BLaER1 treated with 17β-estradiol and CSF1 and Interleukin-3, amounts not matched to agents 10 nM and 100 nM (cell line): ENCODE data around the gene SLX4.
A peak's percentile ranks its signal among the peaks of the same experiment; 100 is the strongest.
"Not testable (repeated sequence)": the region's sequence is repeated elsewhere in the genome, so short reads cannot be mapped to it uniquely, and the experiment has no call there.

Experiments used
- H3K27ac ChIP-seq, 11 experiments: shearing (Covaris generic); formaldehyde crosslinking; 2 replicates each; pipeline ENCODE4 v1.8.1; 2022
- H3K27me3 ChIP-seq, 11 experiments: shearing (Covaris generic); formaldehyde crosslinking; 2 replicates each; pipeline ENCODE4 v1.8.1; 2022
- H3K36me3 ChIP-seq, 11 experiments: shearing (Covaris generic); formaldehyde crosslinking; 2 replicates each; pipeline ENCODE4 v1.8.1; 2022
- H3K4me1 ChIP-seq, 10 experiments: shearing (Covaris generic); formaldehyde crosslinking; 2 replicates each; pipeline ENCODE4 v1.8.1; 2022
- H3K4me2 ChIP-seq, 11 experiments: shearing (Covaris generic); formaldehyde crosslinking; 2 replicates each; pipeline ENCODE4 v1.8.1; 2022
- H3K4me3 ChIP-seq, 10 experiments: shearing (Covaris generic); formaldehyde crosslinking; 2 replicates each; pipeline ENCODE4 v1.8.1; 2022
- H3K9ac ChIP-seq, 11 experiments: shearing (Covaris generic); formaldehyde crosslinking; 2 replicates each; pipeline ENCODE4 v1.8.1; 2022
- H3K9me3 ChIP-seq, 11 experiments: shearing (Covaris generic); formaldehyde crosslinking; replicated peaks in 1 of 11; 2 replicates each; pipeline ENCODE4 v1.8.1; 2022
- H4K20me1 ChIP-seq, 11 experiments: shearing (Covaris generic); formaldehyde crosslinking; 2 replicates each; pipeline ENCODE4 v1.8.1; 2022
- Cebpa-rat ChIP-seq, 11 experiments: shearing (Covaris generic); IDR thresholded peaks; 2 replicates each; pipeline ENCODE4 v1.8.1; 2022

Gene SLX4

DNA sequence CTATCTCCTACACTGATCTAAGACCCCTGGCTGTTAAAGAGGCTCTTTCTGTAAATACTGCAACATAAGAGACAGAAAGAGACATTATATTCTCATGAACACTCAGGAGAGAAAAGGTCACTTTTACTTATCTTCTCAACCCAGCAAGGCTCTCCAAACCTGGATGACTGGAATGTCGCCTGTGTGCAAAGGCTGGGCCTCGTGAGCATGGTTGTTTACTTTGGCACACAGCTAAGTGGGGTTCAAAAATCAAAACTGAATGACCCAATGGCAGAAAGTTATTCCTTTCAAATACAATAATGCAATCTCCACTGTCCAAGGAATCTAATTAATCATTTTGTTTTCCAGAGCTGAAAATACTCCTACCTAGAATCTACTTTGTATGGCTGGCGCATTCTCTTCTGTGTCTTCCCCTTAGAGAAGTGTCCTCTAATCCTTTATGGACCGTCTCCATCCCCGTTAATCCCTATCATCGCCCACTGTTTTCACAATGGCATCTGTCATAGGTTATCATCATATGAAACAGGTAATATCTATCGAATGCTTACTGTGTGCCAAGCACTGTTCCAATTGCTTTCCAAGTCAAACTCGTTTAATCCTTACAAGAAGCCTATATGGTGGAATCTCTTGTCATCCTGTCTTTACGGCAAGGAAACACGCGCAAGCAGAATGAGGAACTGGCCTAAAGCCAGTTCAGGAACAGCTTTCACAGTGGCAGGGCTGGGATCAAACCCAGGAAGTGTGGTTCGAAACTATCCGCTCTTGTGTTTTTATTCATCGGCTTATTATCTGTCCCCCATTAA lies 1.3 kb downstream of the SLX4 start:
- Histone ChIP-seq H3K36me3 (peaks cover 1 to 40% (median 13%) of the 10 kb centered on the region in 11 experiments; a peak in 14 of 22 replicates), H3K9ac (peak overlapping the region; percentile 84 to 93 (median 90)), H3K4me2 (peak overlapping the region; percentile 84 to 98 (median 94)), H4K20me1 (no peaks in the 10 kb centered on the region), H3K4me3 (peak overlapping the region; percentile 77 to 99 (median 98)), H3K27me3 (no peaks in the 10 kb centered on the region), H3K4me1 (peaks cover 39 to 55% (median 45%) of the 10 kb centered on the region in 10 experiments), H3K9me3 (no peaks in the 10 kb centered on the region), H3K27ac (peak overlapping the region in 5 of 11 experiments; percentile 79 to 88 (median 84); a peak in 7 of 22 replicates)
- no peak for TF ChIP-seq Cebpa-rat (IDR thresholded peaks at IDR 0.05)

- H3K4me2 ChIP-seq, H3K27ac ChIP-seq, H4K20me1 ChIP-seq, H3K27me3 ChIP-seq, H3K9ac ChIP-seq, H3K4me3 ChIP-seq, H3K9me3 ChIP-seq: not testable (repeated sequence)
- Histone ChIP-seq H3K36me3 (peaks cover 6 to 41% (median 18%) of the 10 kb centered on the region in 11 experiments; a peak in 17 of 22 replicates), H3K4me1 (peaks cover 36 to 51% (median 42%) of the 10 kb centered on the region in 10 experiments)
Observed at GRCh38 chr16:3608976-3609375, 2.4 kb downstream of the SLX4 start.

GRCh38 chr16:3608069-3608468 lies 3.3 kb downstream of the SLX4 start:
- Histone ChIP-seq H3K27me3 (no peaks in the 10 kb centered on the region), H3K9ac (peak overlapping the region in 1 of 11 experiments; percentile 45; a peak in 1 of 22 replicates), H3K9me3 (no peaks in the 10 kb centered on the region), H3K4me2 (peak overlapping the region in 2 of 11 experiments; percentile 37 to 39; a peak in 2 of 22 replicates), H4K20me1 (no peaks in the 10 kb centered on the region), H3K4me3 (no peak overlapping the region), H3K36me3 (peaks cover 14 to 50% (median 27%) of the 10 kb centered on the region in 11 experiments; a peak in 20 of 22 replicates), H3K4me1 (peaks cover 27 to 43% (median 36%) of the 10 kb centered on the region in 10 experiments), H3K27ac (no peak overlapping the region)
- TF ChIP-seq Cebpa-rat (IDR thresholded peaks at IDR 0.05): no peak

- Histone ChIP-seq H3K27me3 (no peaks in the 10 kb centered on the region), H4K20me1 (no peaks in the 10 kb centered on the region), H3K9me3 (no peaks in the 10 kb centered on the region), H3K9ac (peak overlapping the region in 1 of 11 experiments; percentile 45; a peak in 1 of 22 replicates), H3K4me2 (peak overlapping the region in 9 of 11 experiments; percentile 13 to 49 (median 39); a peak in 11 of 22 replicates), H3K4me3 (no peak overlapping the region), H3K27ac (no peak overlapping the region), H3K36me3 (peaks cover 19 to 54% (median 31%) of the 10 kb centered on the region in 11 experiments; a peak in 20 of 22 replicates), H3K4me1 (peaks cover 23 to 38% (median 32%) of the 10 kb centered on the region in 10 experiments)
- no peak for TF ChIP-seq Cebpa-rat (IDR thresholded peaks at IDR 0.05)
Observed at GRCh38 chr16:3607634-3608033, 3.8 kb downstream of the SLX4 start.

- Histone ChIP-seq H3K4me1 (peaks cover 18 to 33% (median 28%) of the 10 kb centered on the region in 10 experiments), H3K27me3 (no peaks in the 10 kb centered on the region), H3K9me3 (no peaks in the 10 kb centered on the region), H3K27ac (no peak overlapping the region), H4K20me1 (no peaks in the 10 kb centered on the region), H3K4me3 (no peak overlapping the region), H3K4me2 (peak overlapping the region in 9 of 11 experiments; percentile 13 to 49 (median 39); a peak in 12 of 22 replicates), H3K36me3 (peaks cover 23 to 59% (median 34%) of the 10 kb centered on the region in 11 experiments; a peak in 21 of 22 replicates), H3K9ac (peak overlapping the region in 1 of 11 experiments; percentile 45; a peak in 1 of 22 replicates)
- no peak for TF ChIP-seq Cebpa-rat (IDR thresholded peaks at IDR 0.05)
Observed at GRCh38 chr16:3607161-3607560, 4.2 kb downstream of the SLX4 start.

- H3K9ac ChIP-seq: no peak overlapping the region
- H3K36me3 ChIP-seq: peaks cover 31 to 66% (median 41%) of the 10 kb centered on the region in 11 experiments
Observed at GRCh38 chr16:3606441-3606840, 5.0 kb downstream of the SLX4 start.

GRCh38 chr16:3602320-3602653 lies 9.1 kb downstream of the SLX4 start:
- peaks cover 56 to 95% (median 72%) of the 10 kb centered on the region in 11 experiments for H3K36me3 ChIP-seq

More at GRCh38 chr16:3606441-3606840, 5.0 kb downstream of the SLX4 start:
- Histone ChIP-seq H3K4me1 (peaks cover 18 to 32% (median 27%) of the 10 kb centered on the region in 10 experiments), H4K20me1 (no peaks in the 10 kb centered on the region), H3K27me3 (no peaks in the 10 kb centered on the region), H3K4me3 (no peak overlapping the region), H3K4me2 (peak overlapping the region in 9 of 11 experiments; percentile 10 to 49 (median 30); a peak in 11 of 22 replicates), H3K27ac (no peak overlapping the region), H3K9me3 (no peaks in the 10 kb centered on the region)
- no peak for TF ChIP-seq Cebpa-rat (IDR thresholded peaks at IDR 0.05)

GRCh38 chr16:3601614-3602319 lies 9.6 kb downstream of the SLX4 start:
- H3K27ac ChIP-seq: no peak overlapping the region
- peaks cover 56 to 100% (median 72%) of the 10 kb centered on the region in 11 experiments for H3K36me3 ChIP-seq
- H3K9ac ChIP-seq: no peak overlapping the region
- no peaks in the 10 kb centered on the region for H4K20me1 ChIP-seq
- H3K27me3 ChIP-seq: no peaks in the 10 kb centered on the region
- no peak overlapping the region for H3K4me3 ChIP-seq
- TF ChIP-seq Cebpa-rat (IDR thresholded peaks at IDR 0.05): no peak
- no peak overlapping the region for H3K4me2 ChIP-seq
- H3K4me1 ChIP-seq: peaks cover 8 to 23% (median 16%) of the 10 kb centered on the region in 10 experiments
- peaks cover 15 to 24% (median 20%) of the 10 kb centered on the region in 11 experiments for H3K9me3 ChIP-seq

More at GRCh38 chr16:3602320-3602653, 9.1 kb downstream of the SLX4 start:
- H3K9ac ChIP-seq: no peak overlapping the region
- peaks cover 12 to 23% (median 16%) of the 10 kb centered on the region in 10 experiments for H3K4me1 ChIP-seq
- H4K20me1 ChIP-seq: no peaks in the 10 kb centered on the region
- H3K4me3 ChIP-seq: no peak overlapping the region
- no peak for TF ChIP-seq Cebpa-rat (IDR thresholded peaks at IDR 0.05)
- peaks cover 15 to 24% (median 20%) of the 10 kb centered on the region in 11 experiments for H3K9me3 ChIP-seq
- H3K27me3 ChIP-seq: no peaks in the 10 kb centered on the region
- no peak overlapping the region for H3K4me2 ChIP-seq
- no peak overlapping the region for H3K27ac ChIP-seq

DNA sequence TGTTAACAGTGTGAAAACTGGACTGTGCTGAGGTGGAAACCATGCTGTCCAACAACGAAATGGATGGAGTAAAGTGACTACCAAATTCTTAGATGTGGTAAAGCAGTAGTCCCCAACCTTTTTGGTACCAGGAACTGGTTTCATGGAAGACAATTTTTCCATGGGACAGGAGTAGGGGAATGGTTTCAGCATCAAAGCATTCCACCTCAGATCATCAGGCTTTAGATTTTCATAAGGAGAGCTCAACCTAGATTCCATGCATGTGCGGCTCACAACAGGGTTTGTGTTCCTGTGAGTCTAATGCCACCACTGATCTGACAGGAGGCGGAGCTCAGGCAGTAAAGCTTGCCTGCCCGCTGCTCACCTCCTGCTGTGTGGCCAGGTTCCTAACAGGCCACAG lies 11.5 kb downstream of the SLX4 start:
- H3K9me3 ChIP-seq: peaks cover 15 to 24% (median 20%) of the 10 kb centered on the region in 11 experiments
- H3K27me3 ChIP-seq: no peaks in the 10 kb centered on the region
- no peaks in the 10 kb centered on the region; a peak in 1 of 22 replicates for H4K20me1 ChIP-seq
- peaks cover 0 to 33% (median 22%) of the 10 kb centered on the region in 10 experiments; a peak in 16 of 20 replicates for H3K4me1 ChIP-seq
- H3K4me3 ChIP-seq: no peak overlapping the region; a peak in 1 of 20 replicates
- H3K9ac ChIP-seq: no peak overlapping the region
- H3K4me2 ChIP-seq: no peak overlapping the region
- no peak for TF ChIP-seq Cebpa-rat (IDR thresholded peaks at IDR 0.05)
- H3K27ac ChIP-seq: no peak overlapping the region
- H3K36me3 ChIP-seq: peaks cover 51 to 100% (median 63%) of the 10 kb centered on the region in 11 experiments
